ENCODE measurements around the gene LGALS8. TPM values are rescaled to one million over a fixed set of nuclear protein-coding genes. Genes with fewer than 3 reads are reported as not detected.

The LGALS8 gene
- total RNA-seq, 1 donor from 2014 or later, result 132 TPM

DNA sequence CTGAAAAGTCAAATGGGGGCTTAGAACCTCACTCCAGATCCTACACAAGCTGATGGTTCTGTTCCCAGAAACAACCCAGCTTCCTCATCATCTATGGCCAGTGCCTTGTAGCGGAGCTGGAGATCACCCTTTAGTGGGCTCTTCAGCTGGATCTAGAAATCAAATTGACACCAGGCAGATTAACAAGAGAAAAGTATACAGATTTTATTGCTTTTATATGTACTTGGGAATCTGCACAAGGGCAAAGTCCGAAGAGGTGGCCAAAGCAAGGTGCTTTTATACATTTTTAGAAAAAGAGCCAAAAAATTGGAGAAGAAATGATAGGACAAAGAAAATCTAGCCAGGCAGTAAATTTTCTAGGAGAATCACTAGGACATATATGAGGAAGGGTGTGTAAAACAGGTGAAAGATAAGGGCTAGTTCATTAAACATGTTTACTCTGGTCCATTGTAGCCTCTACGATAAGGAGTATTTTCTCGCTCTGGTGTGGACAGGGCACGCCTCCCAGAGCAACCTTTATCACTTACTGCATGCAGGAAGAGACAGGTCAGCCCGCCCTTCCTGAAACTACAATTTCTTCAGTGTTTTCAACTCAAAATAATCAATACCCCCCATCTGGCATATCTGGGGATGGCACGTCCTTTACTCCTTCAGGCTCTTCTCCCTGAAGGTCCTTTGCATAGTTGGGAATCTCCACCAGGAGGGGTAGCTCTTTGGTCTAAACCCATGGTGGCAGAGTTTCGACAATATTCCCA, 14.0 kb upstream of the LGALS8 start:
- DNase-seq, result no peak

DNA sequence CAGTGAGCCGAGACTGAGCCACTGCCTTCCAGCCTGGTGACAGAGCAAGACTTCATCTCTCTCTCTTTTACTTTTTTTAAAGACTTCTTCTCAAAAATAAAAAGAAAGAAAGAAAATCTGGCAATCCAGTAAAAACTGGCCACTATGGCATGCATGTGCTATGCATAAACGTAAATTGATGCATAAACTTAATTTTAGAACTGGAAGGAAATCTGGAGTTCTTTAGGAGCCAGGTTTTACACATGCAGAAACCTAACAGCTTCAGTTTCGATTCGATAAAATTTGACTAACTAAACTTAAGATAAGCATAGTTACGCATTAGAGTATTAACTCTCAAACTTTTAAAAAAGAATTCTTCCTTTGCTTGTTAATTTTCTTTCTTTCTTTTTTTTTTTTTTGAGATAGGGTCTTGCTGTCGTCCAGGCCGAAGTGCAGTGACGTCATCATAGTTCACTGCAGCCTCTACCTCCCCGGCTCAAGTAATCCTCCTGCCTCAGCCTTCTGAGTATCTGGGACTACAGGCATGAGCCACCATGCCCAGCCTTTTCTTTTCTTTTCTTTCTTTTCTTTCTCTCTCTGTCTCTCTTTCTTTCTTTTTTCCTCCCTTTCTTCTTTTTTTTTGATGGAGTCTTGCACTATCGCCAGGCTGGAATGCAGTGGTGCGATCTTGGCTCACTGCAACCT, 11.9 kb upstream of the LGALS8 start:
- DNase-seq, result no peak

DNA sequence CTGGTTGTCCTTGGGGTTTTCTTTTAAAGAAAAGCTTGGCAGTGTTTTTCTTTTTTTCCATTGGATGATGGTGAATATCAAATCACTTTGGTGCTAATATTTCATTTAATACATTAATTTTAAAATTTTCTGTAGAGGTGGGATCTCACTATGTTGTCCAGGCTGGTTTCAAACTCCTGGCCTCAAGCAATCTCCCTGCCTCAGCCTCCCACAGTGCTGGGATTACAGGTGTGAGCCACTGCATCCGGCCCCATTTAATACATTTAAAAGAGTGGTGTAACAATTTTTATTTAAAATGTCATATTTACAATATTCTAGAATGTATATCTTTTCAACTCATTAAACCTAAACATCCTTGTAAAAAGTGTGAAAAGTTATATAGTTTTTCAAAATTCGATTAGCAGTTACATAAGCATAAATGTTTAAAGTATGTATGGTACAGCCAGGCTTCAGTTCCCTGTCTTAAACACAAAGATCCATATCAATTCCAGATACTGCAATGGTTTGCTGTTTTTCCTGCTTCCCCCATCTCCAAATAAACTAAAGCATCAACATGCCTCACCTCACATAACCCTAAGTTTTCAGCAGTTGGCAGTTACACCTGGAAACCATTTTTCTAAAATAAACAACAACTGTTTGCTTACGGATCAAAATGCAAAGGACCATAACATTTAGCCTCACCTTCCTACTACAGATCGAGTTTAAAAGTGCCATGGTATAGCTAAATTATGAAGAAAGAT, 8.9 kb upstream of the LGALS8 start:
- no peak for DNase-seq

DNA sequence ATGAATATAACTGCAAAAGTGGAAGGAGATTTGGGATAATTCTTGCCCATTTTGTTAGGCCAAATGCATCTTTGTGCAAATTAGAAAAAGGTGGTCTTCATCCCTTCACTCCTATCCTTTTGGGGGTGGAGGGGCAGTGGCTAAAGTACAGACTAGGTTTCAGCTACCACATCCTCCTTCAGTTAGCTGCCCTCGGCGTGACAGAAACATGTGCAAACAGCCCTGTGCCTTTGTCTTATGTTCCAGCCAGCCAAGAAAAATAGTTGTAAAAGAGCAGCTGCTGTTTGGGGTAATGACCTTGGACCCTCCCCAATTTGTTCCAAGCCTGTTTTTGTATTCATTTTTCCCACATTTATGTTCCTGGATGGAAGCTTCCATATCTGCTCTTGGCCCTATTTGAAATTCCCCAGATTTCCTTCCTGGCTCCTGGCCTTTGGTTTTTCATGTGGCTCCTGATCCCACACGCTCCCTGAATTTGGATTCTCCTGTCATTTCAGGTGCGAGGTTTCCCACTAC, 8.3 kb upstream of the LGALS8 start:
- DNase-seq, result no peak

DNA sequence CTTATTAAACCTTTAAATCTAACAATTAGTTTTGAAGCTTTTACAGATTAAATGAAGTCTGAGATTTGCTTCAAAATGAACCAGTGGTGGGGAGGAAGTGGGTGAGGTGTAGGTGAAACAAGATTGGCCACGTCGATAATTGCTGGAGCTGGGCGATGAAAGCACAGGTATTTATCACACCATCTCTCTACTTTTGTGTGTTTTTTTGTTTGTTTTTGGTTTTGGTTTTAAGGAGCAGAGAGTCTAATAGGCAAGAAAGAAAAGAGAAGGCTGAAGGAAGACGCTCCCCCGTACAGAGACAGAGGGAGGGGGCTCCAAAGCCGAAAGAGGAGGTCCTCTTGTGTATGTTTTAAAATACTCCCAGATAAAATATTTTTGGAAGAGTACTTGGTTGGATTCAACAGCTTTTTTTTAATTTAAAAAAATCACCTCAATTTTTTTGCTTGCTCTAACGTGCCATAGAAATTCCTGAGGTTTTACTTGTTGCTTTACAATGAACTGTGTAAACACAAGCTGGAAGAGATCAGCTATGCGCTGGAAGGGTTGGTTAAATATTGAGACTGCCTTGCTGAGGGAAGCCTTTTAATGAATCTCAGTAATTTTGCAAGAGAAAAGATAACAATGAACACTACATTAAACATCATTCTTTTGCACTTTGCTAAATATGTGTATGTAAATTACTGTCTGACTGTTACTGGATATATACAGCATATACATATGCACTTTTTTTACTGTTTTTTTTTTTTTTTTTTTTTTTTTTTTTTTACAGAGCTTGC, 6.7 kb upstream of the LGALS8 start:
- DNase-seq, result no peak

DNA sequence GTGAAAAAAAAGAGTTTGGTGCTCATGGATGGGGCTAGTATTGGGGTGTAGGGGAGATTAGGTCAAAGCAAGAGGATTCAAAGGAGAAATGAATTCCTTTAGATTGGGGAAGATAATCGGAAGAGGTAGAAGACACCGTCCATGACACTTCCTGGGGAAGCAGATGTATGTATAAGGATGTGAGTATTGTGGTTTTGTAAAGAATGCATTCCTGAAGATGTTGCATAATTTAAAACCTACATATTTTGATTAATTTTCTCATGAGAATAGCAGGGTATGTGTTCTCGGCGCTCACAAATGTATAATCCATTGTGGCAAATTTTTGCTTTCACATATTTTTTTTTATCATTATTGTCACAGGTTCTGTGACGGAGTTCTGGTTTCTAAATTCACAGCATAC, 5.5 kb upstream of the LGALS8 start:
- DNase-seq, result no peak

DNA sequence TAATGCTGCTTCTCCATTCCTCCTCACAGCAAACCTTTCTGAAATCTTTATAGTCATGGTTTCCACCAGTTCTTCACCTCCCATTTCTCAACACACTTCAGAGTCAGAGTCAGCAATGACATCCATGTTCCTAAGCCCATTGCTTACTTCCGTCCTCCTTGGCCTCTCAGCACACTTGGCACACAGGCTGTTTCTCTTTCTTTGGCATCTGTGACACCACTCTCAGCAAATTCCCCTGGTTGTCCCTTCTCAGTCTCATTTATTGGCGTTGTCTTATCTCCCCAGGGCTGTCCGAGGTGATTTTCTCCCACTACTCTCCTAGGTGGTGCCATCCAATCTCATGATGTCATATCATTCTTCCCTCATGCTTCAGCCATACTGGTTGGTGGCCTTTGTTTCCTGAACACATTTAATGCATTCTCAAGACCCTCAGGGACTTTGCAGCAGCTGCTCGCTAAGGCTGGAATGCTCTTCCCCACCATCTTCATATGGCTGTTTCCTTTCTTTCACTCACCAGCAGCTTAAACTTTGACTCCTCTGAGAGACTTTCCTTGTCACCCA, 3.3 kb upstream of the LGALS8 start:
- no peak for DNase-seq

DNA sequence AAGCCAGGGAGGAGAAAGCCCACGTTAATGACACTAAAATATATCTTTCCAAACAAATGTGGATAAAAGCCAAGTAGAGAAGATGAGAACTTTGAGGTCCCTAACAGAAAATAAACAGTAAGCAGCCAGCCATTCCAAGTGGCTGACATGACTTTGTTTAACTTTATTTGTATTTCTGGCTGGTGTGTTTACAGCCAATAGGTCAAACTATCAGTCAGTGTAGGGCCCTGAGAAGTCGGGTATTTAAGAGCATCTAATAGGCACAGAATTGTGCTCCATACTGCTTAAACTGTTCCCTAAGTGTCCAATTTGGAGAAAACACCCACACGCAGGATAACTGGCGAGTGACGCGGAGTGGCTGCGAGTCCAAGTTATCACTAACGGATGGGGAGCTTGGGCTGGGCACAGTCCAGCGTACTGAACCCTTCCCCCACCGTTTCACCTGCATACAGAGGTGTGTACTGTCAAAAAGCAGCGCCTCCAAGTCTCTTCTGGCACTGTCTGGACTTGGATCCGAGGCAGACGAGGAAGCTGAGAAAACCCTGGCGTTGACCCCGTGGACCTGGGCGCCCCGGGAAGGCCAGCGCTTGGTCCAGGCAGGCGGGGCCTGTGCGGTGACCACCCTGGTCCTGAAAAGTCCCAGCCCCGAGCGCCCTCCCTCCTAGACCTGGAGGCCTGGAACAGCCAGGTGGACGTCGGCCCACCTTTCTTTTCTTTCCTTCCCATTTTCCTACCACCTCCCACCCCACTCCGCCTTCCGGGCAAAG, 662 bp upstream of the LGALS8 start:
- peak; percentile 22 for DNase-seq

DNA sequence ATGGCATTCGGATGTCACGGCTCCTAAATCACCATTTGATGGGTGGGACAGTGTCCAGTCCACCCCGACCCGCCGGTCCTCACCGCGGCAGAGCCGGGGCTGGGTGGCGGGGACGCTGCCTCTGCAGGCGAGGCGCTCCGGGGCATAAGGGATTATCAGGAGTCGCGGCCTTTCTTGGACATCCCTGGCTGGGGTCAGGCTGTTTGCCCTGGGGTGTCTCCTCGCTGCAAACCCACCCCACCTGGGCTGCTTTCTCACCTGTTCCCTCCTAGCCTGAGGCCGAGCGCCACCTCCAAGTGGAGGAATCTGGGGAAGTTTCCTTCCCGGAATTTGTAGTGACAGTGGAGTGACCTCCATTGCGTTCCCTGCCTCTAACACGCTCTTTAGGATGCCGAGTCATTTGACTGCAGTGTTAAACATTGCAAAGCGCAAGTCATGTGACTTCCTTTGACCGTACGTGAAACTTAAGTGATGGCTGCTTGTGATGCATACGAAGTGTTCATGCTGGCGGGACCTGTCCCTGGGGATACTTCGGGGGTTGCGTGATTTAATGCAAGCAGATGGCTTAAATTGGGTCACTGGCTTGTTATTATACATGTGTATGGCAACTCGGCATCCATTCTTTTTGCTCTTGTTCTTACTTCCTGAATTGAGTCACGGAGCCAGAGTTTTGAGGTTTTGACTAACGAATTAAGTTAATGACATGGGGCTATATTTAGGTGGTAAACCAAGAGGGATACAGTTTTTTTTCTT, 536 bp downstream of the LGALS8 start:
- peak; percentile 86 for DNase-seq

DNA sequence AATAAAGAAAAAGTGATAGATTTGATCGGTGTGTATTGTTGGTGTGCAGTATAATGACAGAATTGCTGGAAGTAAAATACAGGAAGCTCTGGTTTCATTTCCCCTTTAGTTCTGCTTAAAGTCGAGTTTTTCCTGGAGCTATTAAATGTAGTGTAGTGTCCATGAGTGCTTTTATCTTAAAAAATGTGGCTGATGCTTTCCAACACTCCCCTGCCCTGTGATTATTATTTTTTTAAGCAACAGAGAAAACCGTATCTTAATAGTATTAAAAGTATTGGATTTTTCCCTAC, 1.1 kb downstream of the LGALS8 start:
- DNase-seq, result no peak

DNA sequence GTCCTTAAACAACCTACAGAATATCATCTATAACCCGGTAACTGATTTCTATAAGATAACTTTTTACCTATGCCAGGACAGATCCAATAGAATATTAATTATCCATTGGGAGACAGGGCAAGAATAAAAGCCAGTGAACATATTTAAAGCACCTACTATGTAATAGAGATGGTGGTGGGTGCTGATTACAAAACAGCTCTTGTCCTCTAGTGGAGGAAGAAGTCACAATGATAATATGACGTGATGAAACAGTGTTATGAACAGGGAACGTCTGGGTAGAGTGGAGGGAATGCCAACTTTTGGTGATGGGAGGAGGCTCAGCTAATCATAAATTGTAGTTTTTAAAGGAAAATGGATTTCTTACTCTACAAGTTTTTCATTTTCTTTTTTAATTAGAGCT, 2.3 kb downstream of the LGALS8 start:
- DNase-seq, result no peak

DNA sequence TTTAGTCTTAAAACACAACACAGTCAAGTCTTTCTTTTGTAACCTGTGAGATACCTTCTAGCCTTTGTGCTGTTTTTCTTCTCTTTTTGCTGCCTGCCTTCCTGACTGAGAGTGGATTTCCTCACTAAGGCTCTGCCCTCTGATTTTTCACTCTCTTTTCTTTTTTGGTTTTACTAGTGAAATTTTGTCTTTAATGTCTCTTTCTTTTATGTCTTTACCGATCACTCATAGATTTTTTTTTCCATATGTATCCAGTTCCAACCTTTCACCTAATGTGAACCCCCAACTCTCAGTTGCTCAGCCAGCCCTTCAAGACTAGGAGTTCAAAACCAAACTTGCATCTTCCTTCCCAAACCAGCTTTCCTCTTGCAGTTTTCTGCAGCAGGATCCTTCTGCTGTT, 6.5 kb downstream of the LGALS8 start:
- no peak for DNase-seq

DNA sequence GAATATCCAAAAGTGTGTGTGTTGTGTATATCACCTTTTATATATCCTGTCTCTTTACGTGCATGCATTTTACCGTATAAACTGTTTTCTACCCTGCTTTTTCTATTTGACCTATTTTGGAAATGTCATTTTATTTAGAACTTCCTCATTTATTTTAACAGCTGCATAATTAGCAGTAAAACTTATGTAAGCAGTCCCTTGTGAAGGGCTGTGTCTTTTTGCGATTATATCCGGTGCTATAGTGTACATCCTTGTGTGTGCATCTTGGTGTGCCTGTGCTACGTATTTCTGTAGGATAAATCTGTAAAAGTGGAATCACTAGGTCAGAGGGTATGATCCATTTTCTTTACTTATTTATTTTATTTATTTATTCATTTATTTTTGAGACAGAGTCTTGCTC, 7.2 kb downstream of the LGALS8 start:
- no peak for DNase-seq

DNA sequence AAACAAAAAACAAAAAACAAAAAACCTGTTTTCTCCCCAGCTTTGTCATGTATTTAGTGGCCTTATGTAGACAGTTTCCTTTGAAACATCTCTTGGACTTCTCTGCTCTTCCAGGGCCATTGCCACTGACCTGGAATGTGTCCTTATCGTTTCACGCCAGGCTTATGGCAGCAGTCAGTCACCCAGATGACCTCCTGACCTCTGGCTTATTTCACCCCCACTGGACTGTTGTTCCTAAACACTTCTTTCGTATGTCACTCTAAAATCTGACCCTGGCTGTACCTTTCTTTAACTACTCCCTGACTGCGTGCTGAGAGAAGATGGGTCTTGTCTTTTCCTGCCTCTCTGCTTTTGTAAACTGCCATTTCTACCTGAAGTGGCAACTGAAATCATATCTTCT, 9.1 kb downstream of the LGALS8 start:
- DNase-seq, result no peak

DNA sequence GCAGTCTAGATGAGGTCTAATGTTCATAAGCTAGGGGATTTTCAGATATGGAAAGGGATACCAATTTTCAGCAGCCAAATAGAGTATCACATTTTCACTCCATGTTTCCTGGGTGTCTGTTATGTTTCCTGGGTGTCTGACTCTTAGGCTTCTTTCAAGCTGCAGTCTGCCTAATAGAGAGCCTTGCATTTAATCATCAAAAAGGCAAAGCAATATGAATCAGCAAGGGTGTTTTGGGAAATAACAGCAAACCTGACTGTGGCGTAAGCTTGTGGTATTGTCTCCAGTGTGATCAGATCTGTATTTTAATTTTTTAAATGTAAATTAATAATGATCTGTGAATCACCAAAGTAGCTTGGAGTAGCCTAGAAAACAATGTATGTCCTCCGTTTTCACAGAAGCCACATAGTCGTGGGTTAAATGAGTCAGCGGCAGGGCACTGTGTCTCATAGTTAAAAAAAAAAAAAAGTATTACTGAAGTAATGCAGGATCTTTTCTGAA, 10.4 kb downstream of the LGALS8 start:
- DNase-seq, result peak; percentile 70

DNA sequence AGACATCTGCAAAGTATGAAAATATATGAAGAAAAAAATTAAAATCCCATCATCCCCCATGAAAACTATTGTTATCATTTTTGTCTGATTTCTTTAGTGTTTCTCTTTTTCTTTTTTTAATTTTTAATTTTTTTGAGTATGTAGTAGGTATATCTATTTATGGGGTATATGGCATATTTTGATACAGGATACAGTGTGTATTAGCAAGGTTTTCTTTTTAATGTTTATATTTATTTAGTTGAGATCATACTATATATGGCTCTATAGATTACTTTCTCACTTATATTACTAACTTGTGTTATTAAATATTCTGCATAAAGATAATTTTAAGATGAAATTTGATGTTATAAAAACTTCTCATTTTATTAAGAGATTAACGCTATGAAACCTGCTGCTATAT, 11.4 kb downstream of the LGALS8 start:
- no peak for DNase-seq

DNA sequence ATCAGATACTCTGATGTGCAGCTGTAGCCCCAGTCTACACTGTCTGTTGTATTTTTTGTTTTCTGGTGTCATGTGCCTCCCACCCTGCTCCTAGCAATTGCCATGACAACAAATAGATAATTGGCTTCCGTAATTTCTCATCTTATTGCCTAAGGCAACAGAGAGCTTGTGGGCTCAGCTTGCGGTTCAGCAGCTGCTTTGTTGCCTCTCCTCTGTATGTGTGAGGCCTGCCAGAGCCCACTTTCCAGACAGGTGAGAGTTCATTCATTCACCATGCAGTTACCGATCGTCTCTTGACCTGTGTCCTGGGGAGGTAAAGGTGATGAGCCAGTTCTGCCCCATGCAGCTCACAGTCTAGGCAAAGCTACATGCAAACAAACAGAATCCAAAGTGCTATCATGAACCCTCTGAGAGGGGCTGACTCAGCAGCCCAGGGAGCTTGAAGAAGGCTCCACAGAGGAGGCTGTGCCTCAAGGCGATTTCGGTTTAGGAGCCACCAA, 11.9 kb downstream of the LGALS8 start:
- no peak for DNase-seq

DNA sequence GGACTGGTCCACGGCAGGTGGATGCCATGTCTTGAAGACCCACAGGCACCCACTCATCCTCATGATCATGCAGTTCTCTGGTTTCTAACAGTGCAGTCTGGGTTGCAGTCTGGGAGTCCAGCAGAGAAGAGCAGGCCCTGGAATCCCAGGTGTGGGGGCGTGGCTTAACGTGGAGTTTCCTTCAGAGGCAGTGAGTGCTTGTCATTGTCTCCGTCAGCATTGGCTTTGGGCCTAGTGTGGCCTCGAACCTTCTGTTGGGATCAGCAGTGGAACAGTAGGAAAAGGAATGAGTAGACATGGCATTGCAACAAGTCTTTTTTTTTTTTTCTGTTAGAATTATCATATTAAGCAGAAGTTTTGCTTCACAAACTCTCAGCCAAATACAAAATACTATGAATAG, 12.8 kb downstream of the LGALS8 start:
- no peak for DNase-seq

DNA sequence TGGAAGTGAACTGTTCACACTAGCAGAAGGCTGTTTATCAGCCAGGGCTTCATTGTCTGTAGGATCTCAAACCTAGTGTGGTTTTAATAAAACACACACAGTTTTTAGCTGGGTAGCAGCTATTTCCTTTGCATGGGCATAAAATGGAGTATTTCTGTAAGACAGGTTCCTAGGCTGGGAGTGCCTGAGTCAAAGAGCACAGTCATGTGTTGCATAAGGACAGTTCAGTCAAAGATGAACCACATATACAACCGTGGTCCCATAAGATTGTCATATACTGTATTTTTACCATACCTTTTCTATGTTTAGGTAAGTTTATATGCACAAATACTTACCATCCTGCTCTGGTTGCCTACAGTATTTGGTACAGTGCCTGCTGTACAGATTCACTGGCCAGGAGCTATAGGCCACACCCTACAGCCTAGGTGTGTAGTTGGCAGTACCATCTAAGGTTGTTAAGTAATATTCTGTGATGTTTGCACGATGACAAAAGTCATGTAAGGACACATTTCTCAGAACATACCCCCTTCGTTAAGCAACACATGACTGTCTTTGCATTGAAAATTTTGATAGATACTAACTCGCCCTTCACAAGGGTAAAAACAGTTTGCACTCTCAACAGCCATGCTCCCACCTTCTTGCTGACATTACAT, 17.2 kb downstream of the LGALS8 start:
- DNase-seq, result no peak

DNA sequence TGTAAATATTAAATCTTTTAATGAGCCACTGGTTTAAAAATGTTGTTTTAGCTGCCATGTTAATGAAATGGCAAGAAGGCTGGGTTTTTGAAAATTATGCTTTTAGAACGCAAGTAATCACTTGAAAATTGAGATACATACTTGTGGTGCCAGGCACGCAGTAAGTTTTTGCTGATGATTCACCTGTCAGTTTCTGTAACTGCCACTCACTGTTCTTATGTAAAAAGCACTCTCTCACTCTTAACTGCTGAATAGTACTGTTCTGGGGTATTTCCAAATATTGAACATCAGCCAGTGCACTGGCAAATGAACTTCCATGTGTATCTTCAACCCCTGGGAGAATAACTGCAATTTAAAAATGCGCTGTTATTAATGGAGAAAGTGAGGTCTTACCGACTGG, 17.9 kb downstream of the LGALS8 start:
- DNase-seq, result no peak
